Heart left ventricle (tissue), 16 donors: ENCODE measurements around the gene ANO5. TPM values are rescaled to one million over a fixed set of nuclear protein-coding genes. Genes with fewer than 3 reads are reported as not detected.
"Not testable (repeated sequence)": the region's sequence is repeated elsewhere in the genome, so short reads cannot be mapped to it uniquely, and the experiment has no call there.

Experiments
- ATAC-seq, 4 donors: fragments of 200-7000 bp; cut with Tn5 transposase; one replicate each; pipeline ENCODE4 v1.9.1; 2020 to 2022; ENCODE audit warnings: moderate library complexity in 4 of 4, mild to moderate bottlenecking in 3 of 4, moderate number of reproducible peaks in 1 of 4
- DNase-seq, 5 donors: peaks; one replicate each; pipeline ENCODE4 v3.0.0-alpha.2; 2020
- H3K27ac ChIP-seq, 12 donors: fragments of 200-600 bp; sonication (generic) in 4 of 12; one replicate each; pipeline versions ENCODE4 v1.5.0 to v1.8.0; 2016 to 2022; ENCODE audit warnings: mild to moderate bottlenecking in 2 of 12
- H3K27me3 ChIP-seq, 9 donors: fragments of 200-600 bp; sonication (generic) in 2 of 9; one replicate each; pipeline versions ENCODE4 v1.5.1 to v1.8.0; 2016 to 2022; ENCODE audit warnings: mild to moderate bottlenecking in 3 of 9
- H3K36me3 ChIP-seq, 9 donors: fragments of 200-600 bp; sonication (generic) in 2 of 9; one replicate each; pipeline versions ENCODE4 v1.5.0 to v1.8.0; 2018 to 2022; ENCODE audit warnings: mild to moderate bottlenecking in 2 of 9
- H3K4me1 ChIP-seq, 12 donors: fragments of 200-600 bp; sonication (generic) in 4 of 12; one replicate each; pipeline versions ENCODE4 v1.5.0 to v1.8.0; 2016 to 2022; ENCODE audit warnings: mild to moderate bottlenecking in 3 of 12
- H3K4me3 ChIP-seq, 12 donors: fragments of 200-600 bp; sonication (generic) in 4 of 12; one replicate each; pipeline versions ENCODE4 v1.5.0 to v1.8.0; 2017 to 2022; ENCODE audit warnings: mild to moderate bottlenecking in 9 of 12, moderate library complexity in 4 of 12
- H3K9me3 ChIP-seq, 12 donors: fragments of 200-600 bp; sonication (generic) in 4 of 12; one replicate each; pipeline versions ENCODE4 v1.5.0 to v1.8.0; 2016 to 2022; ENCODE audit warnings: mild to moderate bottlenecking in 1 of 12
- CTCF ChIP-seq, 12 donors: fragments of 200-600 bp; sonication (generic) in 4 of 12; IDR thresholded peaks; one replicate each; pipeline versions ENCODE4 v1.5.0 to v1.8.0; 2018 to 2022; ENCODE audit warnings: antibody characterized with exemption in 12 of 12, mild to moderate bottlenecking in 5 of 12
- POLR2A ChIP-seq, 2 donors: fragments of 450-650 bp; IDR thresholded peaks; one replicate each; pipeline ENCODE4 v1.6.1; 2017; ENCODE audit warnings: antibody characterized with exemption in 2 of 2, mild to moderate bottlenecking in 2 of 2, moderate library complexity in 2 of 2
- WGBS, 4 donors: extraction: QIAGEN DNeasy Blood & Tissue Kit in 2 of 4; methylation state at CpG; one replicate each; pipeline versions ENCODE4 v1.1.5 to v1.1.7; 2013 to 2018; 5-methylcytosine and 5-hydroxymethylcytosine counted together
- intact Hi-C, 10 donors: fragments of 100-400 bp; cut with DNase I; formaldehyde crosslinking; loops; one replicate each; pipeline versions ENCODE4 v1.11.1 to v1.14.2; 2022
- polyA plus RNA-seq, 2 donors: library from polyadenylated mRNA; stranded (reverse); fragments of 200-250 nt; gene quantifications; one replicate each; pipeline ENCODE4 v1.2.3, GENCODE V29; 2013
- total RNA-seq, 9 donors: library from RNA; depleted of rRNA in 2 of 9; stranded (reverse); fragments of >200 nt in 2 of 9; fragmentation: NEBNext Ultra II Directional in 3 of 9; extraction: Animal tissue kit (Norgen Biotek cat#: 25700) in 3 of 9; gene quantifications; one replicate each; pipeline versions ENCODE4 v1.1.0 to v1.2.4, GENCODE V29; 2016 to 2023
- donor health status: ischemic (EF 13 %, LVEDD 7.1; RV severe dilation, severe dysfunction).
- donor health status: healthy with polysubstance abuse.
- donor health status: DM: no; HTN: yes; CAD: no.
- donor health status: DM: no; HTN: no; CAD: no.
- donor health status: ischemic (EF 25% LVEDD 6.9; RV normal size, moderate dysfunction).
- donor health status: ischemic (EF 25% LVEDD 5.7; RV mildly dilated, moderate dysfunction).
- donor health status: healthy.
- donor health status: DM: yes; HTN: yes; CAD: no.
- donor health status: ischemic (EF 35%, LVEDD 5.7; RV mildly dilated, moderate dysfunction).
- donor health status: nonischemic (EF 11% LVEDD 7.7; RV severe dilation, severe dysfunction).
- donor health status: DM: yes; HTN: yes; CAD: no.
- donor health status: PGD.
- donor health status: ischemic (EF 29% LVEDD 5.4; RV normal size, mild dysfunction).
- donor health status: nonischemic (EF 23%, LVEDD 6.1; RV moderate dilation, normal function).

ANO5 gene
- total and polyA plus RNA-seq, 11 donors: 9.6 to 86.8 (median 54.5) TPM

- no peak for ATAC-seq
- Histone ChIP-seq H3K27me3 (no peaks in the 10 kb centered on the region), H3K36me3 (peaks cover 0 to 61% (median 0%) of the 10 kb centered on the region in 9 donors), H3K9me3 (no peaks in the 10 kb centered on the region), H3K4me1 (peaks cover 0 to 4% (median 0%) of the 10 kb centered on the region in 12 donors), H3K4me3 (no peak overlapping the region), H3K27ac (no peak overlapping the region)
- 56 to 75% (median 63%) methylated on average over 1 of the region's 1 CpG for WGBS, 4 donors
- TF ChIP-seq POLR2A (IDR thresholded peaks at IDR 0.05) (no peak), CTCF (IDR thresholded peaks at IDR 0.05) (no peak)
- intact Hi-C loops: loop anchor here in 1 of 10 donors (10.0 kb wide), 2 partner anchors 55 to 535 kb away; partner anchors contain the start of gene ANO5
- DNase-seq: no peak
Observed at GRCh38 chr11:22249871-22250270, 57.0 kb downstream of the ANO5 start.

DNA sequence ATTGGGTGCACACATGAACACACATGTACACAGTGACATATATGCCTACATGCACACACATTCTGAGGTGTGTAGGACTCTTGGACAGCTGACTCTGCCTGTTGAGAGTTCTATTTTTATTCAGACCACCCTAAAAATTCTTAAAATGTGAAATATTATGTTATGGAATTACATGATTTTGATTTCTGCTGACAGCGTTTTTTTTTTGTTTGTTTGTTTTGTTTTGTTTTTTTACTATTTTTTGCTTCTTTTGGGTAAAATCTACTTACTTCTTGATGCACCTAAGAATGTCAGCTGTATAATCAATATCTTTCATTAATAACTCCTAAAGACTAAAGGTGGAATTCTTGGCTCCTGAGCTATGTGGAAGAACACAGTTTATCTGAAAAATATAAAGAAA lies 64.0 kb downstream of the ANO5 start:
- H3K9me3 ChIP-seq: no peaks in the 10 kb centered on the region
- WGBS, 4 donors: 84 to 97% (median 91%) methylated on average over 1 of the region's 1 CpG
- intact Hi-C loops: no loop called here
- TF ChIP-seq CTCF (IDR thresholded peaks at IDR 0.05): no peak
- TF ChIP-seq POLR2A (IDR thresholded peaks at IDR 0.05): no peak
- H3K27ac ChIP-seq: no peak overlapping the region
- no peaks in the 10 kb centered on the region for H3K4me1 ChIP-seq
- no peaks in the 10 kb centered on the region for H3K27me3 ChIP-seq
- H3K36me3 ChIP-seq: peaks cover 0 to 88% (median 0%) of the 10 kb centered on the region in 9 donors
- ATAC-seq (no peak), DNase-seq (no peak)
- no peak overlapping the region for H3K4me3 ChIP-seq

GRCh38 chr11:22263613-22264012 lies 70.7 kb downstream of the ANO5 start:
- Histone ChIP-seq H3K4me1 (no peaks in the 10 kb centered on the region), H3K27ac (no peak overlapping the region), H3K4me3 (no peak overlapping the region), H3K27me3 (no peaks in the 10 kb centered on the region), H3K9me3 (no peaks in the 10 kb centered on the region), H3K36me3 (peaks cover 0 to 58% (median 3%) of the 10 kb centered on the region in 9 donors)
- ATAC-seq (no peak), DNase-seq (no peak)
- intact Hi-C loops: no loop called here
- TF ChIP-seq CTCF (IDR thresholded peaks at IDR 0.05): no peak
- no peak for TF ChIP-seq POLR2A (IDR thresholded peaks at IDR 0.05)
- WGBS, 4 donors: 45 to 64% (median 54%) methylated on average over 2 of the region's 2 CpGs

GRCh38 chr11:22268983-22269624 lies 76.2 kb downstream of the ANO5 start:
- H3K9me3 ChIP-seq, ATAC-seq, H3K4me1 ChIP-seq, H3K27me3 ChIP-seq, H3K27ac ChIP-seq, H3K4me3 ChIP-seq, DNase-seq, intact Hi-C loops: not testable (repeated sequence)
- 67 to 93% (median 79%) methylated on average over 1 of the region's 1 CpG for WGBS, 4 donors
- peaks cover 0 to 44% (median 9%) of the 10 kb centered on the region in 9 donors for H3K36me3 ChIP-seq

GRCh38 chr11:22273781-22274180 lies 80.9 kb downstream of the ANO5 start:
- intact Hi-C loops: no loop called here
- no peaks in the 10 kb centered on the region for H3K27me3 ChIP-seq
- ATAC-seq: no peak
- no peak for DNase-seq
- H3K4me1 ChIP-seq: no peaks in the 10 kb centered on the region
- no peaks in the 10 kb centered on the region for H3K9me3 ChIP-seq
- no peak overlapping the region for H3K27ac ChIP-seq
- TF ChIP-seq CTCF (IDR thresholded peaks at IDR 0.05) (no peak), POLR2A (IDR thresholded peaks at IDR 0.05) (no peak)
- no peak overlapping the region for H3K4me3 ChIP-seq
- H3K36me3 ChIP-seq: peaks cover 0 to 57% (median 9%) of the 10 kb centered on the region in 9 donors
- WGBS, 4 donors: 78 to 92% (median 86%) methylated on average over 1 of the region's 1 CpG
